T-helper 1 cell (primary cell): Measurements from ENCODE around the gene ARL4C.

ENCODE experiments used
- DNase-seq, 5 donors: peaks; one replicate each; pipeline ENCODE4 v3.0.0-alpha.2; 2012 to 2020
- total RNA-seq, 4 donors: gene quantifications; one replicate each; lab custom pipeline; 2026; lab: John Stamatoyannopoulos, UW

ARL4C gene, protein sequence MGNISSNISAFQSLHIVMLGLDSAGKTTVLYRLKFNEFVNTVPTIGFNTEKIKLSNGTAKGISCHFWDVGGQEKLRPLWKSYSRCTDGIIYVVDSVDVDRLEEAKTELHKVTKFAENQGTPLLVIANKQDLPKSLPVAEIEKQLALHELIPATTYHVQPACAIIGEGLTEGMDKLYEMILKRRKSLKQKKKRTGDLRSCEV
- total RNA-seq = 434 to 1,435 (median 581) reads per million in 4 donors

DNA sequence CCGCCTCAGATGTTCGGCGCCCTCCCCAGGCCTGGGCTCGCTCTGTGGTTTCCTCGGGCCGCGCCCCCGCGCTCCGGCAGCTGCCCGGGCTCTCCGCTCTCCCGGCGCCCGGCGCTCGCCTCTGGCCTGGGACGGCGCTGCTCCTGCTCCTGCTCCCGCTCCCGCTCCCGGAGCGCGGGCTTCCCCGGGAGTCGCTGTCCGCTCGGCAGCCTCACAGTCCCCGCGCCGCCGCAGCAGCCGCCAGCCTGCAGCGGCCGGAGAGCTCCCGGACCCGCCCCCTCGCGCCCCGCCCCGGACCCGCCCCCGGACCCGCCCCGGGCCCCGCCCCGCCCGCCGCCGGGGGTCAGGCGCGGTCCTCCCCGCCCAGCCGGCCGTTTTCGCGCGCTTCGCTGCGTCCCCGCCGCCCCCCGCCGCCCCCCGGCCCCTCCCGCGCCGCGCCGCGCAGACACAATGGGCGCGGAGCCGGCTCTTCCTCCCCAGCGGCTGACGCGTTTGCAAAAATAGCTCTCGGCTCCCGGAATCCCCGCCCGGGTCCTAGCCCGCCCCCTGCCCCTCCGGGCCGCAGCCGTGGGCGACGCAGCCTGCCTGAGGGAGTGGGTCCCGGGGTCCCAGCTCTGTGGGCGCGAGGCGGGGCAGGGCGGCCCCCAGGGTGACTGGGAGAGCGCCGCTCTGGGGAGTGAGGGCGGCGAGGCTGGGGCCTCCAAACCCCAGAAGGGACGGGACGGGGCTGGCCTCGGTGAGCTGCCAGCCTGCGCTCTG is at the start of gene ARL4C:
Gene ARL4C (minus strand): TSS at position 247 of the 759 bp plus-strand sequence. CDS start 495 bp downstream, outside the sequence.
- DNase-seq = peak; percentile 53 to 78 (median 65)

GRCh38 chr2:234544659-234545611 is 48.1 kb upstream of the ARL4C start:
- DNase-seq = peak; percentile 42 to 73 (median 61)

DNA sequence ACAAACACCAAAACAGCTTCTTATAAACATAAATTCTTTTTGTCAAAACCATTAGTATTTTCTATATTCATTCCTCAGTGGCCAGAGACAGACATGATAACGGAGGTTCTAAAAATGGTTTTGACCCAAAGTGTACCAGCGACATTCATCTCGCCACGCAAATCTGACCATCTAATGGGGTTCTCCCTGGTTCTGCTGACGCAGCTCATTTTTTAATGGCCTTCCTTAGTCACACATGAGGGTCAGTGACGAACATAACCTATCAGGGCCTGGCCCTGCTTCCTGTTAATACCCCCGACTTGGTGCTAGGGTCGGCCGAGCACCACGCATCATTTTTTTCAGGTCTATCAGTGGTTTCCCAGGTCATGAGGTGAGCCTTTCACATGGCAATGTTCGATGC is 45.9 kb upstream of the ARL4C start:
- DNase-seq = no peak

DNA sequence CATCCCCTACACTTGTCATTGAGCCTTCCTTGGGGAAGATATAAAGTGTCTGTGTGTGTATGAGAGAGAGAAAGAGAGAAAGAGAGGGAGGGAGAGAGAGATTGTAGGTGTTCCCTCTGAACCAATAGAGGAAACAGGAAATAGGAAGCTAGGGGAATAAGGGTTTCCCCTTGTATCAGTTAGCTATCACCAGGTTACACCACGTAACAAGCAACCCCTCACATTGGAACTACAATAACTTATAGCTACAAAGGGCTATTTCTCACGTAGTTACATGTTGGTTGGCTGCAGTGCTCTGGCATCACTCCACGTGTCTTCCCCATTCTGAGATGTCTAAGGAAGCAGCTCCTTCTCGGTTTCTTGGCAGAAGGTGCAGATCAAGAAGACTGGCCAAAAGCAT is 41.0 kb upstream of the ARL4C start:
- DNase-seq = no peak

DNA sequence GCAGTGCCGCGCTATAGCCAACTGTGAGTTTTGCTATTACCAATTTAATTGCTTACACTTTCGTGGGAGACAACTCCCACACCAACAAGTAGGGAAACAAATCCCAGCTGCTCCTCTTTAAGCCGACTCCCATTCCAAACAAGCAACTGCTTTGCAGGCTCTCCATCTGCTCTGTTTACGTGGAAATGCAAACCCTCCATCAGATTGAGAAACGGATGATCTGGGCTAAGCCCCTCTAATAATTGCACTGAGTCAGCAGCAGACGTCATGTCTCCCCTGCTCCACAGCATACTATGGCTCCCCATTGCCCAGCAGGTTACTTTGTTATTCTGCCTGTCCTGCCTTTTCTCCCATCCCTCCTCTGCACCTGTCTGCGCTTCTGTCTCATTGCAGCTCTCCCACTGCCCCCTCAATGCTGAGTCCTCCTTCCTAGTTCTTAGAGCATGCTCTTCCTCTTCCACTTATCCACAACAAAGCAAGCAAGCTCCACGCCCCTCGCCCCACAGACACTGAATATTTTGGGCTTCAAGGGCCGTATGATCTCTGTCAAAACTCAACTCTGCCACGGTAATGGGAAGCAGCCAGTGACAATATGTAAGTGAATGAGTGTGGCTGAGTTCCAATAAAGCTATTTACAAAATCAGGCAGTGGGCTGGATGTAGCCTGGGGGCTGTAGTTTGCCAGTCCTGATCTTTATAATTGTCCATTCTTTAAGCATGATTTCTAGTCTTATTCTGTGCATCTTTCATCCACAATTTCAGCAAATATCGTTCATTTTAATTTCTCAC is 39.5 kb upstream of the ARL4C start:
- no peak for DNase-seq

GRCh38 chr2:234535464-234535863 is 38.6 kb upstream of the ARL4C start:
- DNase-seq = no peak

GRCh38 chr2:234534515-234534914 is 37.6 kb upstream of the ARL4C start:
- no peak for DNase-seq

DNA sequence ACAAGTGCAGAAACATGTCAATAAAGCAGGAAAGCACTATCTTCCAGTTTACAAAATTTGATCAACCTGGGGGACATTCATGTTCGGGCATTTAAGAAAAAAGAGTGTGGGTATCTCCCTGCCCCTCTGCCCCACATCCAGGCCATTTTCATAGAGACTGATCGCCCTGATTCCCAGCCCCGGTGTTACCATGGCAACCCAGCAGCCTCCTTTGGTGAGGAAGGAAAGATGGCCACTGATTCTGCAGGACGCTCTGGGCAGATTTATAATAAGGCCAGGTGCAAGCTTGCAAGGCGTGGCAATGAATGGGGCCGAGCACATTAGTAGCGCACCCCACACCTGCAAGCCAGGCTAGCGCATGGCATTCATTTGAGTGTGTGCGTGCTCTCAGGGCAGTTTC is 36.7 kb upstream of the ARL4C start:
- no peak for DNase-seq

- no peak for DNase-seq
These were observed 31.7 kb upstream of the ARL4C start for GRCh38 chr2:234528410-234529148.

- DNase-seq = no peak
These were observed 29.8 kb upstream of the ARL4C start for GRCh38 chr2:234526711-234527110.

GRCh38 chr2:234521536-234521935 is 24.7 kb upstream of the ARL4C start:
- DNase-seq = no peak

DNA sequence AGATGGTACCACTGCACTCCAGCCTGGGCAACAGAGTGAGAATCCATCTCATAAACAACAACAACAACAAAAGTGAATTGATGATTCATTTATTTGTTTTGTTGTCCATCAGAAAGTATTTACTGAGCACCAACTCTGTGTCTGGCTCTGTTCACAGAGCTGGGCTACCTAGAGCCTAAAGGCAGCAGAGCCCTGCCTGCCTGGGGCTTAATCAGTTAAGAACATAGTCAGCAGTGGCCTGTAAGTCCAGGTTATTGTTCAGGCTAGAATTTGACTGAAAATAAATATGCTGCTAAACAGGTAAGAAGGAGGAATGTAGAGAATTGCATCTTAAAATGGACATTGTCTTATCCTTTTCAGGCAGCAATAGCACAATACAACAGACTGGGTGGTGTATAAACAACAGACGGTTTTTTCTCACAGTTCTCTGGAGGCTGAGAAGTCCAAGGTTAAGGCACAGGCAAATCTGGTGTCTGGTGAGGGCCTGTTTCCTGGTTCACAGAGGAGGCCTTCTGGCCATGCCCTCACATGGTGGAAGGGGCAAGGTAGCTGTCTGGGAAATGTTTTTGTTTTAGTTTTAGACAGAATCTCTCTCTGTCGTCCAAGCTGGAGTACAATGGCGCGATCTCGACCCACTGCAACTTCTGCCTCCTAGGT is 22.2 kb upstream of the ARL4C start:
- DNase-seq = no peak

DNA sequence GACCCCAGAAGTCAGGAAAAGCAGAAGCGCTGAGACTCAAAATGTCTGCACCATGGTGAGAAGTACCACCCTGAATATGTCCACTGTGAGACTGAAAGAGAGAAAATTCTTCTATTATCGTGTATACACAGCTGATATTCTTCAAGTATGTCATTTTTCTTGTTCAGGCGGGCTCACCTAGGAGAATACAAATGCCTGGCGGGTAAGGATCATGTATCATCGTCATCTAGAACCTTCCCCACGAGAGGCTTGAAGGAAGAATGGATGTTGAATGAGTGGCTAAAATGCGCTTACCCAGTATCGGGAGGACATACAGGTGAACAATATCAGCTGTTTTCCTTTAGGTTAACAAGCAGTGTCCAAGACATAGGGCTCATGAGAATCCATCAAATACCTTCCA is 21.1 kb upstream of the ARL4C start:
- DNase-seq = no peak

- DNase-seq = no peak
These were observed 18.2 kb upstream of the ARL4C start for GRCh38 chr2:234514873-234515638.

- DNase-seq = no peak
These were observed 17.2 kb upstream of the ARL4C start for GRCh38 chr2:234514099-234514498.

DNA sequence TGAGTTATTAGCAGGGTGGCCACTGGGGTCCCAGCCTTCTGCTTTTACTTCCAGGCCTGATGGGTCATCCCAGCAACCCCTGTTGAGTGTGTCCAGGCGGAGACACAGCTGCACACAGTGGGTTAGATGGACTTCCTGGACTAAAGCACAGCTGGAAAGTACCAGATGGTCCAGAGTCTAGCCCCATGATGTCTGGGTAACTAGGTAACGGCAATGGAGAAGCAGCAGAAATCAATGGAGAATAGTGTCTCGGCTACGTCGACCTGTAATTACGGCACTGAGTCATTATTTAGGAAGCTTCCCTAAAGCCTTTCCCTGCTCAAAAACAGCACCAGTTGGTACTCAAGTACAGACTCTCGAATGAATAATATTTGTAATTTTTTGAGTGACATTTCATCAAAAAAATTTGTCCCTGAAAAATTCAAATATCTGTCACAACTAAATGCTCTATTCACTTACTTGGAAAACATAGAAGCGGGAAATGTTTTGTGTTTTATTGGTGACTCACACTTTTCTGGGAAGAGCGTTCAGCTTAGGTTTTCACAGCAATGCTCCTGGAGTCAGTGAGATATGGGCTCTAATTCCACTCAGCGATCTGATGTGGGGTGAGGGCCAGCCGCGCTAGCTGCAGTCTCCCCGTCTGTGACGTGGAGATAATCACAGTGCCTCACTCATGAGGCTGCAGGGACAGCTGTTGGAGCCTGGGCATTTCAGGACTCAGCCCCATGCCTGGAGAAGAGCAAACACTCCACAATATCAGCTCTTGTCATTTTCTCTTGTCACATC is 16.2 kb upstream of the ARL4C start:
- no peak for DNase-seq

GRCh38 chr2:234502919-234503285 is 6.0 kb upstream of the ARL4C start:
- no peak for DNase-seq

DNA sequence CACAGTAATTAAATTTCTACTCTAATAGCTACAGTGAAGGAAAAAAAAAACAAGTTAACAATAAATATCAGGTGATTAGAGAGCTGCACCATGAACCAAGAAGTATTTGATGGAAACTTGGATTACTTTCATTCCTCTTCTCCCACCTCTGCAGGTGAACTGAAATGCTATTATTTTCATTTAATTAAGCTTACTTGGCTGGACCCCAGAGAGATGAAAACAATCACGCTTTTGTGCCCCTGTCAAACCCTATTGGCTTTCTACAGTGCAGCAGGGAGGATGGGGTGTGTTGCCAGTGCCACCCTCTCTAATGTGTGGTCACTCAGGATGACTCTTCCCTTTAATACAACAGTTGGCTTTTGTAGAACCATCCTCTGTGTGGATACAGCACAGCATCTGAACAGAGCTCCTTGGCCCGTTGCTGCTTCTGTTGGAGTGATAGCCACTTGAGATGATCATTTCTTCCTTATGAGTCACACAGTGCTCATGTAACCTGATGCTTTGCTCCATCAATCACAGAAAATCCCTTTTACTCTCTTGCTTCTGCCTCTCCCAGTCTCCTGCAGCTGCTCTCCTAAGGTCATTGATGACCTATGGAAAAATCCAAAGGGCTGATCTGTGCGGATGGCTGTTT is 5.5 kb upstream of the ARL4C start:
- no peak for DNase-seq
